OCI-LY1 (cell line): Measurements from ENCODE around the gene MAGI2.

Experiments
- H2AFZ ChIP-seq: fragments of 200-600 bp; sonication (generic), shearing (Covaris generic); 2 replicates; pipeline ENCODE4 v1.6.0; 2014; ENCODE audit warnings: antibody characterized with exemption, mild to moderate bottlenecking, low read length
- H3F3A ChIP-seq: fragments of 200-600 bp; sonication (generic), shearing (Covaris generic); 2 replicates; pipeline ENCODE4 v1.6.0; 2014; ENCODE audit warnings: mild to moderate bottlenecking, antibody characterized with exemption, low read length, moderate library complexity; ENCODE audit not compliant: insufficient read depth
- H3K27ac ChIP-seq: fragments of 200-600 bp; sonication (generic); 2 replicates; pipeline ENCODE4 v1.5.1; 2014; ENCODE audit warnings: low read length, mixed run types, mild to moderate bottlenecking, low read depth; ENCODE audit not compliant: poor library complexity, severe bottlenecking
- H3K27me3 ChIP-seq: fragments of 200-600 bp; sonication (generic); 2 replicates; pipeline ENCODE4 v1.6.0; 2014; ENCODE audit warnings: antibody characterized with exemption, mild to moderate bottlenecking, low read length, moderate library complexity; ENCODE audit not compliant: insufficient read depth
- H3K36me3 ChIP-seq: fragments of 200-600 bp; sonication (generic); 2 replicates; pipeline ENCODE4 v1.6.1; 2014; ENCODE audit warnings: mild to moderate bottlenecking, antibody characterized with exemption, low read length, moderate library complexity, mixed read lengths; ENCODE audit not compliant: insufficient read depth
- H3K4me1 ChIP-seq: fragments of 200-600 bp; sonication (generic); 2 replicates; pipeline ENCODE4 v1.5.1; 2014; ENCODE audit warnings: mild to moderate bottlenecking, low read length, moderate library complexity; ENCODE audit not compliant: insufficient read depth, severe bottlenecking
- H3K4me2 ChIP-seq: fragments of 200-600 bp; sonication (generic), shearing (Covaris generic); 2 replicates; pipeline ENCODE4 v1.6.1; 2014; ENCODE audit warnings: low read length
- H3K4me3 ChIP-seq: fragments of 200-600 bp; sonication (generic); 2 replicates; pipeline ENCODE4 v1.5.1; 2014; ENCODE audit warnings: low read length, low read depth, mild to moderate bottlenecking, mixed read lengths; ENCODE audit not compliant: poor library complexity, severe bottlenecking
- H3K79me2 ChIP-seq: fragments of 200-600 bp; shearing (Covaris generic); 2 replicates; pipeline ENCODE4 v1.6.1; 2016; ENCODE audit warnings: mixed run types, low read length, mixed read lengths; ENCODE audit not compliant: insufficient read depth
- H3K9ac ChIP-seq: fragments of 200-600 bp; sonication (generic), shearing (Covaris generic); 2 replicates; pipeline ENCODE4 v1.6.1; 2014; ENCODE audit warnings: mild to moderate bottlenecking, low read length, mixed read lengths
- H3K9me2 ChIP-seq: fragments of 200-600 bp; sonication (generic), shearing (Covaris generic); 2 replicates; pipeline ENCODE4 v1.6.1; 2014; ENCODE audit warnings: low read depth, mild to moderate bottlenecking, low read length, mixed read lengths
- H3K9me3 ChIP-seq: fragments of 200-600 bp; shearing (Covaris generic); 2 replicates; pipeline ENCODE4 v1.6.1; 2014; ENCODE audit warnings: low read length, mixed read lengths
- H4K20me1 ChIP-seq: fragments of 200-600 bp; sonication (generic), shearing (Covaris generic); 2 replicates; pipeline ENCODE4 v1.6.0; 2016; ENCODE audit warnings: mild to moderate bottlenecking, low read length; ENCODE audit not compliant: insufficient read depth
- EZH2 ChIP-seq: fragments of 200-600 bp; sonication (generic), shearing (Covaris generic); IDR thresholded peaks from 2 replicates; pipeline ENCODE4 v1.8.0; 2017; ENCODE audit warnings: borderline replicate concordance, mixed run types, mild to moderate bottlenecking, antibody characterized with exemption, low read length, moderate library complexity, mixed read lengths
- TF ChIP-seq, protein P1 (sequence below): fragments of 200-600 bp; sonication (generic), shearing (Covaris generic); IDR thresholded peaks from 2 replicates; pipeline ENCODE4 v1.5.1; 2017; ENCODE audit warnings: mild to moderate bottlenecking, antibody characterized with exemption, low read length, moderate library complexity, mixed read lengths

The MAGI2 gene

GRCh38 chr7:79353720-79354468, 99.6 kb downstream of the MAGI2 start:
- no peaks in the 10 kb centered on the region for H3K27me3 ChIP-seq
- H3K4me1 ChIP-seq: no peaks in the 10 kb centered on the region
- no peak overlapping the region for H3K4me2 ChIP-seq
- H3K9ac ChIP-seq: no peak overlapping the region
- no peaks in the 10 kb centered on the region for H3K9me3 ChIP-seq
- no peaks in the 10 kb centered on the region for H3K9me2 ChIP-seq
- H3F3A ChIP-seq: no peaks in the 10 kb centered on the region
- H2AFZ ChIP-seq: no peak overlapping the region
- no peak overlapping the region for H3K27ac ChIP-seq
- TF ChIP-seq EZH2: no peak
- TF ChIP-seq, protein P1, sequence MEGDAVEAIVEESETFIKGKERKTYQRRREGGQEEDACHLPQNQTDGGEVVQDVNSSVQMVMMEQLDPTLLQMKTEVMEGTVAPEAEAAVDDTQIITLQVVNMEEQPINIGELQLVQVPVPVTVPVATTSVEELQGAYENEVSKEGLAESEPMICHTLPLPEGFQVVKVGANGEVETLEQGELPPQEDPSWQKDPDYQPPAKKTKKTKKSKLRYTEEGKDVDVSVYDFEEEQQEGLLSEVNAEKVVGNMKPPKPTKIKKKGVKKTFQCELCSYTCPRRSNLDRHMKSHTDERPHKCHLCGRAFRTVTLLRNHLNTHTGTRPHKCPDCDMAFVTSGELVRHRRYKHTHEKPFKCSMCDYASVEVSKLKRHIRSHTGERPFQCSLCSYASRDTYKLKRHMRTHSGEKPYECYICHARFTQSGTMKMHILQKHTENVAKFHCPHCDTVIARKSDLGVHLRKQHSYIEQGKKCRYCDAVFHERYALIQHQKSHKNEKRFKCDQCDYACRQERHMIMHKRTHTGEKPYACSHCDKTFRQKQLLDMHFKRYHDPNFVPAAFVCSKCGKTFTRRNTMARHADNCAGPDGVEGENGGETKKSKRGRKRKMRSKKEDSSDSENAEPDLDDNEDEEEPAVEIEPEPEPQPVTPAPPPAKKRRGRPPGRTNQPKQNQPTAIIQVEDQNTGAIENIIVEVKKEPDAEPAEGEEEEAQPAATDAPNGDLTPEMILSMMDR: no peak
- no peaks in the 10 kb centered on the region for H4K20me1 ChIP-seq
- H3K36me3 ChIP-seq: no peaks in the 10 kb centered on the region
- no peaks in the 10 kb centered on the region for H3K79me2 ChIP-seq
- no peak overlapping the region for H3K4me3 ChIP-seq

GRCh38 chr7:79352323-79352722, 101.1 kb downstream of the MAGI2 start:
- Histone ChIP-seq H3K79me2 (no peaks in the 10 kb centered on the region), H2AFZ (no peak overlapping the region), H3K9me2 (no peaks in the 10 kb centered on the region), H3F3A (no peaks in the 10 kb centered on the region), H3K4me1 (no peaks in the 10 kb centered on the region), H3K27me3 (no peaks in the 10 kb centered on the region), H3K4me2 (no peak overlapping the region), H3K4me3 (no peak overlapping the region), H3K9ac (no peak overlapping the region), H3K27ac (no peak overlapping the region), H3K36me3 (no peaks in the 10 kb centered on the region), H4K20me1 (no peaks in the 10 kb centered on the region), H3K9me3 (no peaks in the 10 kb centered on the region)
- no peak for TF ChIP-seq EZH2
- TF ChIP-seq, protein P1: no peak

DNA sequence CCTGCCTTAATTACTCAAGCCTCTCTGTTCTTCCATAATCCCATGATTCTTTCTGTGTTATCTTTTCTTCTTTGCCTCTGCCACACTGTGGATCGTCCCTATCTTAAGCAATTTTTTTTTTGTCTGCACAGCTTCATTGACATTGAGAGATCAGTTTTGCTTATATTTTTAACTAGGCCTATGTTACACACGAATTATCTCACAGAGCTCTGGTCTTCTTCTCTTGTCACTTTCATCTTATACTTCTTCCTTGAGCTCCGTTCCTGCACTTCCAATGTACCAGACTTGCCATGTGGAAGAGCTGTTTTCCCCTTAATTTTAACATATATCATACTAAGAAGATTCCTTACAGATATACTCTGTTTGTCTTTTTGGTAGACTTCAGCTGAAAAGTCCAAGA, 106.1 kb downstream of the MAGI2 start:
- Histone ChIP-seq H3K79me2 (no peaks in the 10 kb centered on the region), H3K27me3 (no peaks in the 10 kb centered on the region), H3K4me3 (no peak overlapping the region), H3K9me2 (no peaks in the 10 kb centered on the region), H3F3A (no peaks in the 10 kb centered on the region), H3K9ac (no peak overlapping the region), H3K4me1 (no peaks in the 10 kb centered on the region), H3K9me3 (no peaks in the 10 kb centered on the region), H2AFZ (no peak overlapping the region; the same call in 1 of the 2 replicates), H3K27ac (no peak overlapping the region), H4K20me1 (no peaks in the 10 kb centered on the region), H3K36me3 (no peaks in the 10 kb centered on the region), H3K4me2 (no peak overlapping the region)
- no peak for TF ChIP-seq EZH2
- TF ChIP-seq, protein P1: no peak
